Right ventricle myocardium superior (tissue), 1 donor: ENCODE data around the gene BBS4. TPM values are rescaled to one million over a fixed set of nuclear protein-coding genes. Genes with fewer than 3 reads are reported as not detected.
"Not testable (repeated sequence)": the region's sequence is repeated elsewhere in the genome, so short reads cannot be mapped to it uniquely, and the experiment has no call there.

Experiments
- ATAC-seq: fragments of 200-7000 bp; cut with Tn5 transposase; one replicate; pipeline ENCODE4 v1.9.1; 2020; ENCODE audit warnings: mild to moderate bottlenecking; ENCODE audit not compliant: poor library complexity
- DNase-seq: peaks from one replicate; pipeline ENCODE4 v3.0.0-alpha.2; 2020
- intact Hi-C: fragments of 100-400 bp; cut with DNase I; formaldehyde crosslinking; loops from one replicate; pipeline ENCODE4 v1.11.2; 2022
- long read RNA-seq: library from polyadenylated mRNA; unstranded; transcript quantifications from one replicate; pipeline ENCODE4 v2.0.0, GENCODE V29; 2021
- total RNA-seq: library from RNA; stranded (reverse); fragmentation: NEBNext Ultra II Directional; extraction: Animal tissue kit (Norgen Biotek cat#: 25700); gene quantifications from one replicate; pipeline ENCODE4 v1.2.1, GENCODE V29; 2021
- donor health status: DM: no; HTN: yes; CAD: no; lungs with severe emphysema.

BBS4 gene, protein sequence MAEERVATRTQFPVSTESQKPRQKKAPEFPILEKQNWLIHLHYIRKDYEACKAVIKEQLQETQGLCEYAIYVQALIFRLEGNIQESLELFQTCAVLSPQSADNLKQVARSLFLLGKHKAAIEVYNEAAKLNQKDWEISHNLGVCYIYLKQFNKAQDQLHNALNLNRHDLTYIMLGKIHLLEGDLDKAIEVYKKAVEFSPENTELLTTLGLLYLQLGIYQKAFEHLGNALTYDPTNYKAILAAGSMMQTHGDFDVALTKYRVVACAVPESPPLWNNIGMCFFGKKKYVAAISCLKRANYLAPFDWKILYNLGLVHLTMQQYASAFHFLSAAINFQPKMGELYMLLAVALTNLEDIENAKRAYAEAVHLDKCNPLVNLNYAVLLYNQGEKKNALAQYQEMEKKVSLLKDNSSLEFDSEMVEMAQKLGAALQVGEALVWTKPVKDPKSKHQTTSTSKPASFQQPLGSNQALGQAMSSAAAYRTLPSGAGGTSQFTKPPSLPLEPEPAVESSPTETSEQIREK
- 11.5 TPM for total RNA-seq
- long read RNA-seq, transcript BBS4-201 (16 exons, 2,490 nt) = major isoform, 20 of 29 reads
- long read RNA-seq, partial matches to known transcripts = 2 of 29 reads
- long read RNA-seq, other reads (novel, unspliced or antisense) = 6 of 29 reads

DNA sequence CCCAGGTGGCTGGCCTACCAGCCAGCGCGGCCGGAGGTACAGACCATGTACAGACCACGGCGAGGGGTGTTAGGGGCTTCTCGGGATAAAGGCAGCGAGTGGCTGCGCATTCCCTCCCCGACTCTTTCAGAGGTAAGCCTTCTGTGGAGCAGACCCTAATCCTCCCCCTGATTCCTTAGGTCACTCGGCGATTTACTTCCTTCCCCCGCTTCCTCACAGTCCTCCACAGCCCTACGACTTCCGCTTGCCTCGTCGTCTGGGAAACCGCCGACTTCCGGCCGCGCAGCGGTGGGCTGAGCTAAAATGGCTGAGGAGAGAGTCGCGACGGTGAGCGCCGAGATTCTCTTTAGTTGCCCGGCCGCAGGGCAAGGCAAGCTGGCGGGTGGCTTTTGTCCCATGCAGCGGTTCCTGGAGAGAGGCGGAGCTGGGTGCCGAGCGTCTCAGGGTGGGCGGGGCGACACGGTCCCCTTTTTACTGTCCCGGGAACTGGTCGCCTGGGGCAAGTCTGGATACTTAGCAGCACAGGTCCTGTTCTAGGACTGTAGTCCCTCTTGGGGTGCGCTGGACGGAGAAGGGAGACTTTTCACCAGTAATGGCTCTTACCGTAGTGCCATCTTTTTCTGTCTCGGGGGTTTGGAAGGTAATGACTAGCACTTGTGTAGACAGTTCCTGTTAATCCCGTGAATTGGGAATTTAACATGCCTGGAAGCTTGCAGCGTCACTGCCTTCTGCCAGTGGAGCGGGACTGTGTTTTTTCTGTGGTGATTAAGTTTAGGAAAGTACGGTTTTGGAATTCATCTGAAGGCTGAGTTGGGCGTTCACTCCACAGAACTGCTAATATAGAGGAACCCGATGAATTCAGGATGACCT is at the start of gene BBS4, which contains the start of gene HIGD2B:
Gene BBS4 (plus strand): TSS at position 283 of the 870 bp plus-strand sequence. CDS start 21 bp downstream, at position 304.
Gene HIGD2B (minus strand): TSS at position 258 of the 870 bp plus-strand sequence. CDS start 9,808 bp downstream, outside the sequence.
- intact Hi-C loops = no loop called here
- DNase-seq = peak; percentile 93
- peak; percentile 99 for ATAC-seq

DNA sequence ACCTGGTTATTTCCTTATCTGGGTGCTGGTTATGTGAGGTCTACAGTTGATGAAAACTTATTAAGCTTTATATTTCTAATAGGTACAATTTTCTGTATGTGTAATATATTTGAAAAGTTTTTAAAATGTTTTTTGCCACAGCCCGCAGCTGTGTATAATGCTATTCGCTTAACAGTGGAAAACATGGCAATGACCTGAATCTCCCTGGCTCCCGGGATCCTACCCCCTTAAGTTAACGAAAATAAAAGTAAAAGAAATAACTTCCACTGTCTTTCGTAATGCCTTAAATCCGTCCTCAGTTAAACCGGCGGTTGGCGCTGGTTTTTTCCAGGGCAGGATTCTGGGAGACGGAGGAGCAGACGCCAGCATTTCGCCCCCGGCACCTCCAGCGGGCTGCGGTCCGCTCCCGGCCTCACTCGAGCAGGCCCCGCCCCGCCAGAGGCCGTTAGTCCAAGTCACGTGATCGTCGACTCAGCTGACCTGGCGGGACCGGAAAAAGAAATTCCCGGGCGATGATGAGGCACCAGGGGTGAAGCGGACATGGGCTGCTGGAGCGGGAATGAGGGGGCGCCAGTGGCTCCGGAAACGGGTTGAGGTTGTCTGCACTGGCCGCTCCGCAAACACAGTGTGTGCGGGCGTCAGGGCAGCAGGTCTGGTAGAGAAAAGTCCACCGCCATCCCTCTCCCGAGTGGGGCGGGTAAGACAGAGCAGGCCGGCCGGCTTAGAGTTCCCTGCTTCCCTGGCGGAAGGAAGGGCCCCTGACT is 49.3 kb upstream of the BBS4 start:
- peak; percentile 86 for DNase-seq
- peak; percentile 97 for ATAC-seq
- intact Hi-C loops = not testable (repeated sequence)

DNA sequence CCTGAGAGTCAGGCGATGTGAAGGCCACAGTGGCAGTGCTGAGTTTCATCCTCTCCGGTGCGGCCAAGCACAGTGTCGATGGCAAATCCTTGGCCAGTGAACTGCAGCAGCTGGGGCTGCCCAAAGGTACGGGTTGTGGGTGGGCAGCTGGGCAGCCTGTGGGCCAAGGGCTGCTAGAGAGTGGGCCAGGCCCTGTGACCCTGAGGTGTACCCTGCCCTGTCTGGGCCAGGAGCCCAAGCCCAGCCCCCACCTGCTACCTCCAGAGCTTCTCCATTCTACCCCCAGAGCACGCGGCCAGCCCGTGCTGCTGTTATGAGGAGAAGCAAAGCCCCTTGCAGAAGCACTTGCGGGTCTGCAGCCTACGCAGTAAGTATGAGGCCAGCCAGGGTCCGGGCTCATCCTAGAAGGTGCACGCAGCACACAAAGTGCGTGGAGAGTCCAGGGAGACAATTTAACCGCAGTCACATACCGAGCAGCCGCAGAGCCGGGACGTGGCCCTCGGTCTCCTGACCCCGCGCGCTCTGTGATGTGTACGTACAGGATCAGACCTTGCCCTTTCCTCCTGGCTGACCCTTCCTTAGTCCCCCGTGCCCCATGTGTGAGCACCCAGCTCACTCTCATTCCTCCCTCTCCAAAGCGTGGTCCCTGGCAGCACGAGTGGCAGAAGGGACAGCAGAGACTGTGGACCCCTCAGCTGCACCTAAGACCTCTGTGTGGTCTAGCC is 46.1 kb upstream of the BBS4 start:
- intact Hi-C loops, DNase-seq, ATAC-seq: not testable (repeated sequence)

DNA sequence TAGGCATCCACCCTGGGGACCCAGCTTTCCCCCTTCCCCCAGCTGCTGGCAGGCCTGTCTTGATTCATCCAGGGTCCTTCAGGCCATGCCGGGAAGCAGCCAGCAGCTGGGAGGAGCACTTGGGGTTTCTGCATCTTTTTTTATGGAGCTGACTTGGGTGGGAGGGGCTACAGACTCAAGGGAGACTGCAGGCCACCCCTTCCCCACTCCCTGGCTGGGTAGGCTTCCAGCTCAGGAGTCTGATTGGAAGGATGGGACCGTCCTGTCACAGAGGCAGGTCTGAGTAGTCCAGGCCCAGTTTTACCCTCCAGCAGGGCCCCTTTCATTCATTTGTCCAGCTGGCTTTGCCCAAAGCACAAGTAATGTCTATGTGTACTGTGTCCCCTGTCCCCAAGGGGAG is 43.7 kb upstream of the BBS4 start:
- ATAC-seq, DNase-seq: not testable (repeated sequence)

DNA sequence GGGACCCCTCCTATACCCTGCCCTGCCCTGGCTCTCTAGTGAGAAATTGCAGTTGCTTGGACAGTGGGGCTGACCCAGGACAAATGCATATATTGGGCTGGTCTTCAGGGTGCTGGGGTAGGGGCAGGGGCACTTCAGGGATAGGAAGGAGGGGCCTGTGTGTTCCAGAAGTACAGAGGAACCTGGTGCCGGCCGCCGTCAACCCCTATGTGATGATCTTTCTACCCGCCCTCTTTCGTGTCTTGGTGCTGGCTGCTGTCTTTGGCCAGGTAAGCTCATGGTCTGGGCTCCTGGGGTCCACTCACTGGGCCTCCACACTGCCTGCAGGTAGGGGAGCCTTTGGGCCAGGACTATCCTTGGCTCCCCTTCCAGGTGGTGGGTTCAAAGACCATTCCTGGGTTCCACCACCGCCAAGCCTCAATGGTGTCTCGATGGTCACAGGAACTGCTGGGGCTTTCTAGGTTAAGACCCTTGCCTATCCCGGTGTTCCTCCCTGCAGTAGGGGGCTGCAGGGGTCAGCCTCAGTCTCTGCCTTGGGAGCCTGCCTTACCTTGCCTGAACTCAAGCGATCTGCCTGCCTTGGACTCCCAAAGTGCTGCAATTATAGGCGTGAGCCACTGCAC is 37.3 kb upstream of the BBS4 start:
- ATAC-seq, intact Hi-C loops, DNase-seq: not testable (repeated sequence)

More for the DNA sequence above, 43.7 kb upstream of the BBS4 start:
- intact Hi-C loops = not testable (repeated sequence)

DNA sequence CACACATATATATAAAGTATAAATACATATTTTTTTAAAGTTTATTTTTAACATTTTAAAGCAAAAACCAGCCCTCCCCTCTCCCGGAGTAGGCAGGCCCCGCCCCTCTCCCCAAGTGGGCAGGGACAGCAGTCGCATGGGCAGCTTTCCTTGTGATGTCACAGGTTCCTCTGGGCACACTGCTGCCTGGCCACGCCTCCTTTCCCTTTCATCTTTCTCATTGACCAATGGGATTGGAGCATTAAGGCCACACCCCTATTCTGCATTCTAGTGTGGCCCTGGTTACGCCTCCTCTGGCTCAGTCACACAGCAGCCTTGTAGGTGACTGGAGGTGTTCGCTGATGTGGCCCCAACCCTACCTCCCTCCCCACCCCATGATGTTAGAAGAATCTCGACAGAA is 31.6 kb upstream of the BBS4 start, which contains the start of gene GOLGA6B:
Gene GOLGA6B (plus strand): TSS at position 301 of the 400 bp plus-strand sequence. CDS start 41 bp downstream, at position 342.
- DNase-seq, ATAC-seq, intact Hi-C loops: not testable (repeated sequence)

DNA sequence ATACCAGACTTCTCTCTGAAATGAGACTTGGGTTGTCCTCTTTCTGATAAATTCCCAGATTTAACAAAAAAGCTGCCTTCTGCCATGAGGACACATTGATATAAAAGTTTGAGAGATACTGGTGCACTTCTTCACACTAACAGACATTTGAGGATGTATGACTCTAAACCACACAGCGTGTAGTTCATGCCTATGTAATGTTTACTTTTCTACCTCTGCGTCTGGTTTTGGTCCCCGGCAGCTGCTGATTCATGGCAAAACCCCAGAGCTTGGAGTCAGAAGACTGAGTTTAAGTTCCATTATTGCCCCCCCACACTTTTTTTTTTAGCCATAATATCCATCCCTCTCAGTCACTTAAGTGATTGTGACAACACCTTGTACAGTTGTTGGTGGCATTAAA is 30.0 kb upstream of the BBS4 start:
- intact Hi-C loops, DNase-seq, ATAC-seq: not testable (repeated sequence)

DNA sequence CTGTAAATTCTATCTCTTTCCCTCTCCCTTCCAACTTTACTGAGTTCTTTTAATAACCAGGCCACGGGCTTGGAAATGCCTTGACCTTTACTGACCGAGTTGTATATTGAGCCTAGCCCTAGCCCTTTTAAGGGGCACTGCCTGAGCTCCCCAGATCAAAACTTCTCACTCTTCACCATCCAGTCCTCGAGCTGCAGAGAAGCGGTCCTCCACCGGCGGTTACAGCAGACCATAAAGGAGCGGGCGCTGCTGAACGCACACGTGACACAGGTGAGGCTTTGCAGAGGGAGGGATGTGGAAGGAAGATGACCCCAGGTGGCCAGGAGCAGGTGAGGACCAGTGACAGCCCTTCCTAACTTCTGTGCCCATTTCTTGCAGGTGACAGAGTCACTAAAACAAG is 24.9 kb upstream of the BBS4 start:
- DNase-seq, intact Hi-C loops, ATAC-seq: not testable (repeated sequence)

DNA sequence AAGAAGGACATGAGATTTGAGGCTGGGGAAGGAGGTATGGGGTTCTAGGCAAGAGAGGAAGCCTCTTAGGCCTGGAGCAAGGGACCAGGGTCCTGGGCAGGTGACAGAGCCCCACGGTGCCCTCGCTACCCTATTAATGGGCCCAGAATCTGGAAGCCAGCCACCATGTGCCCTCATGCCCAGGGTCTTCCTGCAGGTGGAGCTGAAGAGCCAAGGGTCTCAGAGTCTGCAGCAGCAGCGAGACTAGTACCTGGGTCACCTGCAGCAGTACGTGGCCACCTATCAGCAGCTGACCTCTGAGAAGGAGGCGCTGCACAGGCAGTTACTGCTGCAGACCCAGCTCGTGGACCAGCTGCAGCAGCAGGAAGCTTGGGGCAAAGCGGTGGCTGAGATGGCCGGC is 22.1 kb upstream of the BBS4 start:
- DNase-seq, intact Hi-C loops, ATAC-seq: not testable (repeated sequence)

DNA sequence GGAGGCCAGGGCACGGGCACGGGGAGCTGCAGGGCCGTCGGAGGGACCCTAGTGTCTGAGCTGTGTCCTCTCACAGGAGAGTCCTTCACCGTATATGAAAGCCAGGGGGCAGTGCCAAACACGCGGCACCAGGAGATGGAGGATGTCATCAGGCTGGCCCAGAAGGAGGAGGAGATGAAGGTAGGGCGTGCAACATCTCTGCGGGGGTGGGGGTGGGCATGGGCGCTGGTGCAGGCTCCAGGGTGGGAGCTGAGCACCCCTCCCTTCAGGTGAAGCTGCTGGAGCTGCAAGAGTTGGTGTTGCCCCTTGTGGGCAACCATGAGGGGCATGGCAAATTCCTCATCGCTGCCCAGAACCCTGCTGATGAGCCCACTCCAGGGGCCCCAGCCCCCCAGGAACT is 20.3 kb upstream of the BBS4 start:
- intact Hi-C loops, ATAC-seq, DNase-seq: not testable (repeated sequence)

DNA sequence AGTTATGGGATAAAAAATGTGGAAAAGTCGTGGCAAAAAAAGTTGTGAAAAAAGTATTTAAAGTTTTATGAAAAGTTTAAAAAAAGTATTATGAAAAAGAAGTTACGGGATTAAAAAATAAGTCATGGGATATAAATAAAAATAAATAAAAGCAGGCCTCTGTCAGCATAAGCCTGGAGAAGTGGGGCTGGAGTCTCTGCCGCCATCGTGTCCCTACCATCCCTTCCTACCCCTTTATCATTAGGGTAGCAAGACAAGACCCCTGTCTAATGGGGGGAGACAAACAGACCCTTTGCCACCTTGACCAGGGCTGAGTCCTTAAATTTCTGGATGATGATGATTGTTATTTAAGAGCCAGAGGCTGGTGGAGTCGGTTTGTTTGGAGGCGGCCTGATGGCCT is 16.2 kb upstream of the BBS4 start:
- intact Hi-C loops, DNase-seq, ATAC-seq: not testable (repeated sequence)

DNA sequence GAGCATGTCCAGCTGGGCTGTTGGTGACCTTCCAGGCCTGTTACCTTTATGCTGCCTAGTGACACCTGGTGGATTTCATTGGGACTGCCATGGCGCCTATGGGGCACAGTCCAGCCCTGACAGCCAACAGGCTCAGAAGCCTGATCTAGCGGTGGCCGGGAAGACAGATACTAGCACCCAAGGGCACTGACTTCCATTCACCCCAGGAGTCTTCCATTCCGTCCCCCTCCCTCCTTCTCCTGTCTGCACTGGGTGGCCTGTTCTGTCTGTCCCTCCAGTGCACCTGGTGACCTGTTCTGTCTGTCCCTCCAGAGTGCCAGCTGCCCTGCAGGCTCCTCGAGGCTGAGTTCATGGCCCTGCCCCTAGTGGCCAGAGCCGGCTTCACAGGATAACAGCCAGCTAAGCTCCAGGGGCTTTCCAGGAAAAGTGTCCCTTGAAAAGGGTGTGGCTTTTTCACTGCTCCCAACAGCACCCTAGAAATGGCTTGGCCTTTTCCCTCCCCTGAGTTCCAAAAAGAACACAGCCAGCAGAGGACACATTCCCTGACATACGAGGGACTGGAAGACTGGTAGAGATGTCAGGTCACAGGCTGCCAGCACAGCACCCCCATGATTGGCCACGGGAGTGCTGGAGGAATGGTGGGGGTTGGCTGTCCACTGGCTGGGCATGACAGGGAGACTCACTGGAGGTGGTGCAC is 15.2 kb upstream of the BBS4 start:
- DNase-seq (peak; percentile 88), ATAC-seq (peak; percentile 100)
- intact Hi-C loops = not testable (repeated sequence)

DNA sequence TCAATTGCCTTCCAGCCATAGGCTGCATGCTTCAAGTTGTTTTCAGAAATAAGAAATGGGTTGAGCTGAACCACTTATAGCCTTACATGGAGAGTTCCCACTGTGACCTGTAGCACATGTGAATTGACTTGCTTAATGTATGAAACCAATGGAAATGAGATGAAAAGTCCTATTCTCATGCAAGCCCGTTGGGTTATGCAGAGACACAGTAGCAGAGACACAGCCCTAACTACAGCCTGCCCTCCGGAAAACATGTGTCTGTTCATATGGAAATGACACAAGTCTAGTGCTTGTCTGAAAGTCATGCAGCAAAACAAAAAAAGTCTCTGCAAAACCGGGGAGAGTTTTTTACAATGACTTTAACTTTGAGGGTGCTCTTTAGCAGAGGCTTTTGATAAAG is 14.5 kb upstream of the BBS4 start:
- DNase-seq (no peak), ATAC-seq (no peak)
- intact Hi-C loops = no loop called here

DNA sequence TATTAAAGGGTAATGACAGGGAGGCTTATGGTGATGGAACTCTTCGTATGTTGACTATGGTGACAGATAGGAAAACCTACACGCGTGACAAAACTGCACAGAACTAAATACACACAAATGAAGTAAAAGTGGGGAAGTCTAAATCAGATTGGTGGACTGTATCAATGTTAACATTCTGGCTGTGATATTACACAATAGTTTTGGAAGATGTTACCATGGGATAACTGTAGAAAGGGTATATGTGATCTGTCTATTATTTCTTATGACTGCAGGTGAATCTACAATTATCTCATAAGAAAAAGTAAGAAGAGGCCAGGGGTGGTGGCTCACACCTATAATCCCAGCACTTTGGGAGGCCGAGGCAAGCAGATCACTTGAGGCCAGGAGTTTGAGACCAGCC is 9.2 kb upstream of the BBS4 start:
- intact Hi-C loops = no loop called here
- ATAC-seq (no peak), DNase-seq (no peak)

DNA sequence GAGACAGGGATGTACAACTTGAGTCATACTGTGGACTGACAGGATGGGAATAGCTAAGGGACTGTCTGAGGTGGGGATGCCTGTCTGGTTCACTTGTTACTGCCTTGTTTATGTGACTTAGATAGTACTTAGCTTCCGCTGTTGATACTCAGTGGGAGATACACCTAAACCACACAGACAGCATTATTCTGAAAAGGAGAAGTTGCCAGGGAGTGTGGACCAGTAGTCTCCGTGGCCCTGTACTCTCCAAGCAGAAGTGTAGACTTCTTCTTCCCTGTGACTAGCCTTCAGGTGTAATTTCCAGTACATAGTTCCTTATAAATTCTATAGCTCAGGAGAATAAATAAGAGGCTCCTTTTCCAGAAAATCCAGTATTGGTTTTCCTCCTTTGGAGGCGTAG is 5.1 kb upstream of the BBS4 start:
- ATAC-seq = no peak
- DNase-seq = no peak
- intact Hi-C loops = no loop called here

DNA sequence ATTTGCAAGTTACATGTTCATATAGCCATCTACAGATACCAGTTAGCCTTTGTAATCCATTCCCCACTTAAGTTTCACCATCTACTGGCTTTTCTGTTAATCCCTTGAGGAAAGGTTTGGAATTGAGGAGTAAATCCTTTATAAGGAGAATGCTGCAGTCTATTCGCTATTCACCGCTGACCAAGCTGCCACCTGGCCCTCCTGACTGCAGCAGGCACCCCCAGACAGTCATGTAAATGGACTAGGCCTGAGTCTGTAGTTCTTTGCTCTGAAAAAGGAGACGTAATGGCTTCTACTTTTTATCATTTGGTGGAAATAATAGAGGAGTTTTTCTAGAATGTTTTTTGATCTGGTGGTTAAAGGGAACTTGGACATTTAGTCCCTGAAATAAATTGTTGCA is 3.2 kb upstream of the BBS4 start:
- ATAC-seq (no peak), DNase-seq (no peak)
- intact Hi-C loops = no loop called here
